Endometrium (tissue), 2 donors: ENCODE data around the gene CLNS1A.
A peak's percentile ranks its signal among the peaks of the same experiment; 100 is the strongest.
"Not testable (repeated sequence)": the region's sequence is repeated elsewhere in the genome, so short reads cannot be mapped to it uniquely, and the experiment has no call there.

Experiments
- FAIRE-seq: peaks from 2 replicates; lab custom pipeline; 2012; peaks lifted over from hg19 to GRCh38; lab: Jason Lieb, UNC
- donor health status: control.
- donor health status: control.

Gene CLNS1A

GRCh38 chr11:77637345-77638165 lies at the start of gene CLNS1A:
TSS of gene CLNS1A (minus strand) at chr11:77637794. CDS start at chr11:77637714, 80 bp downstream.
- FAIRE-seq = no peak

DNA sequence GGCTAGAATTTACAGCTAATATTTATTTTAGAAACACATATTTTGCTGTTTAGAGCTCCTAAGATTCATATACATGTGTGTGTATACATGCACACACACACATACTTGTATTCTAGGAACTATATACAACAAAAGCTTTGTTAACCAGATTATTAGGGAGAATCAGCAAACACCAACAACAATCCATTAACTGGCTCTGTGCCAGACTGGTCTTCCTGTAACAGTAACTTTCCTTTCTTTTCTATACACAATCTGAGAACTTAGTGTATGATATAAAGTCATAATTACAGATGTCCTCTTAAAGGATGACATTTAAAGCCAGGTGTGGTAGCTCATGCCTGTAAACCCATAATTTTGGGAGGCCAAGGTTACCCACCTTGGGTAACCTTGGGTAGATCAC lies 49.5 kb upstream of the CLNS1A start:
- FAIRE-seq = no peak

GRCh38 chr11:77677138-77677537 lies 39.5 kb upstream of the CLNS1A start:
- FAIRE-seq = no peak

- FAIRE-seq = peak; percentile 71
Observed at GRCh38 chr11:77672264-77672663, 34.7 kb upstream of the CLNS1A start.

DNA sequence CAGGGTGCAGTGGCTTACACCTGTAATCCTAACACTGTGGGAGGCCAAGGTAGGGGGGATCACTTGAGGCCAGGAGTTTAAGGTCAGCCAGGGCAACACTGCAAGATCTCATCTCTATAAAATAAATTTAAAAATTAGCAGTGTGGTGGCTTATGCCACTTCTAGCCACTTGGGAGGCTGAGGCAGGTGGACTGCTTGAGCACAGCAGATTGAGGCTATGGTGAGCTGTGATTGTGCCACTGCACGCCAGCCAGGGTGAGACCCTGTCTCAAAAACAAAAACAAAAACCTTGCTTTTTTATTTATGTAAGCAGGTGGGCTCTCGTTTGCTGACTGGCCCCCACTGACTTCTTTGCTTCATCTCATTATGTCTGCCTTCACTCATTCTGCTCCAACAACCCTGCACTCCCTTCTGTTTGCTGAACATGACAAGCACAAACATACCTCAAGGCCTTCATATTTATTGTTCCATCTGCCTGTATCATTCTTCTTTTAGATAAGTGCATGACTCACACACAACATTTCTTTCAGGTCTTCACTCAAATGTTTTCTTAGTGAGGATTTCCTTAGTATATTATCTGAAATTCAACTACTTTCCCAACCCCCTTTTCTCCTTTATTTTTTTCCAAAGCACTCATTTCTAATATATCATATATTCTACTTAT lies 32.4 kb upstream of the CLNS1A start:
- no peak for FAIRE-seq

DNA sequence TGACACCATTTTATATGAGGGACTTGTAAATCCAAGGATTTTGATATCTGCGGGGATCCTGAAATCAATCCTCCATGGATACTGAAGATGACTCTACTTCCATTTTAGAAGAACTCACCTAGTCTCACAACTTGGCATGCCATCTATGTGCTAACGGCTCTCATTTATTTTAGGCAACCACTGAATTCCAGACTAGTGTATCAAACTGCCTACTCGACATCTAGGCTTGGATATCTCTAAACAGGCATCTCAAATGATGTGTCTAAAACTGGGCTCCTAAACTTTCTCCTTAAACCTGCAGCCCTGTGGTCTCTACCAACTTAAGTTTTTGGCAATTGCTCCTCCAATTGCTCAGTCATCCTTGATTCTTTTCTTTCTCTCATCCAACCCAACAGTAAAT lies 31.2 kb upstream of the CLNS1A start:
- no peak for FAIRE-seq

GRCh38 chr11:77665240-77665965 lies 27.8 kb upstream of the CLNS1A start:
- no peak for FAIRE-seq

DNA sequence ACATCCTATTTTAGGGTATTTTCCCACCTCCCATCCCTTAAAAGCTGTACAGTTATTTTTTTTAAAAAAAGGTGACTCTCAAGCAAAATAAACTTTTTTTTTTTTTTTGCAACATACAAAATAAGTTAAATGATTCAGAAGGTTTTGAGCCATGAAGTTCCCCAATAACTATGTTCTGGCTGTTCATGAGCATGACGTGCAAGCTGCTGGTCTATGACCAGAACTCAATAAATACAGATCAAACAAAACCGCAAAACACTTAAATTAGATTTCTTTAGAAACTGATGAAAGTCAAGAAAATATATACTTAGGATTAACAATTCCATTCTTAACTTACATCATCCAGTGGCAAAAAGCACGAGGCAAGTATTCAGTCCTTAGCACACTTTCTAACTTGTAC lies 24.1 kb upstream of the CLNS1A start:
- no peak for FAIRE-seq

GRCh38 chr11:77660947-77661346 lies 23.4 kb upstream of the CLNS1A start:
- FAIRE-seq = no peak

- peak; percentile 78 for FAIRE-seq
Observed at GRCh38 chr11:77658213-77659013, 20.8 kb upstream of the CLNS1A start.

DNA sequence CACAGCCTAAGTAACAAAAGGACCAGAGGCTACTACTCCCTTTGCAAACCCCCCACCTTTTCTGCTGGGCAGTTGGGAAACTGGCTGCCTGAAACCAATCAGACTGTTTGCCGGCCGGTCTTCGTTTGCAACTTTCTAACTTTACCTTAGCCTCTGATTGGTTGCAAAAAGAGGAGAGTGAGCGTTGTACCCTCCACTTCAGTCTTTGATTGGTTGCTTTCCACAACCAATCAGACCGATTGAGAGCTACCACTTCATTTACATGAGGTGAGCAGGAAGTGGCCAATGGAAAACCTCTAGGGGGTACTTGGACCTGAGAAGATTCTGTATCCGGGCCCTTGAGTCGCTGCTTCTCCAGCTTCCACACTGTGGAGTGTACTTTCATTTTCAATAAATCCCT lies 18.8 kb upstream of the CLNS1A start:
- no peak for FAIRE-seq

DNA sequence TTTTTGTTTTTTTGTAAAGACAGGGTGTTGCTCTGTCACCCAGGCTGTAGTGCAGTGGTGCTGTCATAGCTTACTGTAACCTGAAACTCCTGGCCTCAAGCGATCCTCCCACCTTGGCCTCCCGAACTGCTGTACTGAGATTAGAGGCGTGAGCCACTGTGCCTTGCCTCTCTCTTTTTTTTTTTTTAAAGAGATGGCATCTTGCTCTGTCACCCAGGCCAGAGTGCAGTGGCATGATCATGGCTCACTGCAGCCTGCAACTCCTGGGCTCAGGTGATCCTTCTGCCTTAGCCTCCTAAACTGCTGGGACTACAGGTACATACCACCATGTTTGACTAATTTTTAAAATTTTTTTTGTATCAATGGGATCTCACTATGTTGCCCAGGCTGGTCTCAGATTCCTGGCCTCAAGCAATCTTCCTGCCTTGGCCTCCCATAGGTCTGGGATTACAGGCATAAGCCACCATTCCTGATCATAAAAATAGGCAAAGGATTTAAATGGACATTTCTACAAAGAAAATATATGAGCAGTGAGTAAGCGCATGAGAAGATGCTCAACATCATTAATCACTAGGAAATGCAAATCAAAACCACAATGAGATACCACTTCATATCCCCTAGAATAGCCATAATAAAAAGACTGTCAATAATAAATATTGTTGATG lies 17.3 kb upstream of the CLNS1A start:
- FAIRE-seq = no peak

- FAIRE-seq = no peak
Observed at GRCh38 chr11:77650123-77650522, 12.5 kb upstream of the CLNS1A start.

- FAIRE-seq = no peak
Observed at GRCh38 chr11:77647654-77648305, 10.2 kb upstream of the CLNS1A start.

- no peak for FAIRE-seq
Observed at GRCh38 chr11:77644887-77645286, 7.3 kb upstream of the CLNS1A start.

- no peak for FAIRE-seq
Observed at GRCh38 chr11:77642228-77642627, 4.6 kb upstream of the CLNS1A start.

DNA sequence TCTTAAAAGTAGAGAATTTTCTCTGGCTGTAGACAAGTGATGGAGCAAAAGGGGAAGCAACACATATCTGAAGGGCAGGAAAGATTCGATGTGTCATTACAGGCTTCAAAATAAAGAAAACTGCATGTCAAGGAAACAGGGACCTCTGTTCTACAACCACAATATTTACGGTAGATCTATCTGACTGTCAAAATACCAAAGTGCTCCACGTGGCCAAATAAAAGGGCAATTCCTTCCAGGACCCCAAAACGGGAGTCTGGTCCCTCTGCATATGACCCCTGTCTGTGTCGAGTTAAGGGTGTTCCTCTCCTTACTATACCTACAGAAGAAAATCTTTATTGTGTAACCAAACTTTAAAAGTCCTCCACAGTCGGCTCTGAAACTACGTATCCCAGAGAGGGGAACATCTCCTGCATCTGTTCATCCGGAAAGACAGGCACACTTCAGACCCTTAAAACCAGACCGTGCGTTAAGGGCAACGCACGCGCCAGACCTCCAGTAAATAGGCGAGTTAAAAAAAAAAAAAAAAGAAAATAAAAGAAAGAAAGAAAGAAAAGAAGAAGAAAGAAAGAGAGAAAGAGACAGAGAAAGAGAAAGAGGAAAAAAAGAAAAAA lies 756 bp downstream of the CLNS1A start:
- FAIRE-seq = no peak

- not testable (repeated sequence) for FAIRE-seq
Observed at GRCh38 chr11:77633926-77634325, 3.7 kb downstream of the CLNS1A start.

DNA sequence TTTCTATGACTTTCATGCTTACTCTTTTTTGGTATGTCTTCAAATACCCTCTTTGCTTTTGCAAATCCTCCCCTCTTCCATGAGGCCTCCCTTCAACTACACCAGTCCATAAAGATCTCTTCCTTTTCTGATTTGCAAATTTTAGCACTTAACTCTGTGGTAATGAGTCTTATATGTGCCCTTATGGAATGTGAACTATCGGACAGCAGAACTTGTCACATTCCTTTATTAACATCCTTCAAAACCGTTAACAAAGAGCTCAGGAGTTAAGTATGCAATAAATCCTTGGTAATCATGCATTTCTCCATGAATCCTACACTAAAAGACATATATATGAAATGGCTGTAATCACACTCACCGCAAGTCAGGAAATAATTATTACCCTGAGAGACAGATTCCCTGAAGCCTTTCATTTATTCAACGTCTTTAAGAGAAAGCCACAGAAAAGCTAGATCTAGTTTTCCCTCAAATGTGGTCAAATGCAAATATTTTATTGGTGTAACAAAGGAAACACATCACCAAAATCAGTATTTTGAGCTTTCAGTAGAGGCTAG lies 7.4 kb downstream of the CLNS1A start:
- FAIRE-seq = no peak

GRCh38 chr11:77619576-77620198 lies 17.9 kb downstream of the CLNS1A start:
- FAIRE-seq = no peak
